ENCODE measurements around the gene SOX8.

DNA sequence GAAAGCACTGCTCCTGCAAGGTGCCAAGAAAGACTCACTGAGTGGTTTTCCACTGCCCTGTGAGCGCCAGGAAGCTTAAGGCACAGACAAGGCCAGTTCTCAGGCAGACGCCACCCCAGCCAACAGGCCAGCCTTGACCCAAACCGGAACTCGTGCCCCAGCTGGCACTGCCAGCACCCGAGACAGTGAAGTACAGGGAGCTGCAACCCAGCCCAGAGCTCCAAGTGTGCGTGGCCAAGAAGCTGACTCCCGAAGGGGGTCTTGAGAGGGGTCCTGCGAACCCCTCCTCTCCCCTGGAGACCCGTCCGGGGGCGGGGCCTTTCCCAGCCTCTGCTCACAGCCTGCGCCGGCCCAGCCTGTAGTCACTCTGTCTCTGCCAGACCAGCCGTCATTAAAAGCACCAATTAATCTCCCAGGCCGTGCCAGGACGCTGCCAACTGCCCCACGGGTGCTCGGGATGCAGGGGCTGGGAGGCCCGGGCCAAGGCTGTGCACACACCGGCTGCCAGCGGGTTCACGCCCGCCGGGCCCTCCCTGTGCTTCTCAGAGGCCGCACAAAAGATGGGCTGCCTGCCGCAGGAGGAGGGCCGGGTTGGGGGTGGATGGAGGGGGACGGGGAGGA, 4.4 kb upstream of the SOX8 start:
- TF ChIP-seq, protein P1, sequence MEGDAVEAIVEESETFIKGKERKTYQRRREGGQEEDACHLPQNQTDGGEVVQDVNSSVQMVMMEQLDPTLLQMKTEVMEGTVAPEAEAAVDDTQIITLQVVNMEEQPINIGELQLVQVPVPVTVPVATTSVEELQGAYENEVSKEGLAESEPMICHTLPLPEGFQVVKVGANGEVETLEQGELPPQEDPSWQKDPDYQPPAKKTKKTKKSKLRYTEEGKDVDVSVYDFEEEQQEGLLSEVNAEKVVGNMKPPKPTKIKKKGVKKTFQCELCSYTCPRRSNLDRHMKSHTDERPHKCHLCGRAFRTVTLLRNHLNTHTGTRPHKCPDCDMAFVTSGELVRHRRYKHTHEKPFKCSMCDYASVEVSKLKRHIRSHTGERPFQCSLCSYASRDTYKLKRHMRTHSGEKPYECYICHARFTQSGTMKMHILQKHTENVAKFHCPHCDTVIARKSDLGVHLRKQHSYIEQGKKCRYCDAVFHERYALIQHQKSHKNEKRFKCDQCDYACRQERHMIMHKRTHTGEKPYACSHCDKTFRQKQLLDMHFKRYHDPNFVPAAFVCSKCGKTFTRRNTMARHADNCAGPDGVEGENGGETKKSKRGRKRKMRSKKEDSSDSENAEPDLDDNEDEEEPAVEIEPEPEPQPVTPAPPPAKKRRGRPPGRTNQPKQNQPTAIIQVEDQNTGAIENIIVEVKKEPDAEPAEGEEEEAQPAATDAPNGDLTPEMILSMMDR (IDR thresholded peaks at IDR 0.05): no peak
- no peak for TF ChIP-seq EZH2phosphoT487 (IDR thresholded peaks at IDR 0.05)

Measured in neural progenitor cell (in vitro differentiated cells).